D721Med (cell line): ENCODE results near the gene INPP5A.

ENCODE experiments used
- DNase-seq: peaks from one replicate; pipeline ENCODE4 v3.0.0; 2011; ENCODE audit warnings: low spot score; ENCODE audit not compliant: insufficient read length
- FAIRE-seq: peaks from 2 replicates; lab custom pipeline; 2011; peaks lifted over from hg19 to GRCh38; lab: Jason Lieb, UNC
- CTCF ChIP-seq: IDR thresholded peaks from 2 replicates; pipeline ENCODE4 v1.5.1; 2012; ENCODE audit warnings: mild to moderate bottlenecking, control low read depth; ENCODE audit not compliant: insufficient read depth; ENCODE audit errors: missing control alignments

The INPP5A gene

GRCh38 chr10:132710746-132711612 lies 173.4 kb downstream of the INPP5A start:
- DNase-seq: no peak
- no peak for TF ChIP-seq CTCF
- no peak for FAIRE-seq

GRCh38 chr10:132711613-132712121 lies 174.1 kb downstream of the INPP5A start:
- FAIRE-seq (no peak), DNase-seq (no peak)
- no peak for TF ChIP-seq CTCF

- no peak for TF ChIP-seq CTCF
- no peak for DNase-seq
- no peak for FAIRE-seq
Measured at GRCh38 chr10:132712291-132712690, 174.7 kb downstream of the INPP5A start.

- no peak for DNase-seq
- no peak for TF ChIP-seq CTCF
- no peak for FAIRE-seq
Measured at GRCh38 chr10:132712743-132713142, 175.2 kb downstream of the INPP5A start.

GRCh38 chr10:132713421-132714095 lies 176.0 kb downstream of the INPP5A start:
- FAIRE-seq (no peak), DNase-seq (no peak)
- no peak for TF ChIP-seq CTCF

GRCh38 chr10:132714096-132714985 lies 176.8 kb downstream of the INPP5A start:
- DNase-seq: no peak
- no peak for FAIRE-seq
- no peak for TF ChIP-seq CTCF
